Suprapubic skin (tissue), 3 donors: ENCODE results near the gene F10.

Experiments
- POLR2A ChIP-seq, 2 donors: fragments of 450-650 bp; IDR thresholded peaks; one replicate each; pipeline ENCODE4 v1.6.1; 2017; ENCODE audit warnings: antibody characterized with exemption in 2 of 2, mild to moderate bottlenecking in 2 of 2, moderate library complexity in 2 of 2
- TF ChIP-seq, protein P1 (sequence below), 2 donors: fragments of 200-600 bp in 1 of 2; fragments of 450-650 bp in 1 of 2; sonication (generic) in 1 of 2; IDR thresholded peaks; one replicate each; pipeline ENCODE4 v1.5.1; 2016 to 2019; ENCODE audit warnings: antibody characterized with exemption in 2 of 2, mild to moderate bottlenecking in 1 of 2, moderate library complexity in 1 of 2

GRCh38 chr13:113183450-113184129 lies 61.0 kb downstream of the F10 start:
- TF ChIP-seq POLR2A (IDR thresholded peaks at IDR 0.05), result no peak
- TF ChIP-seq, protein P1, sequence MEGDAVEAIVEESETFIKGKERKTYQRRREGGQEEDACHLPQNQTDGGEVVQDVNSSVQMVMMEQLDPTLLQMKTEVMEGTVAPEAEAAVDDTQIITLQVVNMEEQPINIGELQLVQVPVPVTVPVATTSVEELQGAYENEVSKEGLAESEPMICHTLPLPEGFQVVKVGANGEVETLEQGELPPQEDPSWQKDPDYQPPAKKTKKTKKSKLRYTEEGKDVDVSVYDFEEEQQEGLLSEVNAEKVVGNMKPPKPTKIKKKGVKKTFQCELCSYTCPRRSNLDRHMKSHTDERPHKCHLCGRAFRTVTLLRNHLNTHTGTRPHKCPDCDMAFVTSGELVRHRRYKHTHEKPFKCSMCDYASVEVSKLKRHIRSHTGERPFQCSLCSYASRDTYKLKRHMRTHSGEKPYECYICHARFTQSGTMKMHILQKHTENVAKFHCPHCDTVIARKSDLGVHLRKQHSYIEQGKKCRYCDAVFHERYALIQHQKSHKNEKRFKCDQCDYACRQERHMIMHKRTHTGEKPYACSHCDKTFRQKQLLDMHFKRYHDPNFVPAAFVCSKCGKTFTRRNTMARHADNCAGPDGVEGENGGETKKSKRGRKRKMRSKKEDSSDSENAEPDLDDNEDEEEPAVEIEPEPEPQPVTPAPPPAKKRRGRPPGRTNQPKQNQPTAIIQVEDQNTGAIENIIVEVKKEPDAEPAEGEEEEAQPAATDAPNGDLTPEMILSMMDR (IDR thresholded peaks at IDR 0.05), result no peak
